ENCODE measurements around the gene SRC. TPM values are rescaled to one million over a fixed set of nuclear protein-coding genes. Genes with fewer than 3 reads are reported as not detected.

SRC gene
- total RNA-seq, 1 donor from 2014 or later, result 25.1 TPM

DNA sequence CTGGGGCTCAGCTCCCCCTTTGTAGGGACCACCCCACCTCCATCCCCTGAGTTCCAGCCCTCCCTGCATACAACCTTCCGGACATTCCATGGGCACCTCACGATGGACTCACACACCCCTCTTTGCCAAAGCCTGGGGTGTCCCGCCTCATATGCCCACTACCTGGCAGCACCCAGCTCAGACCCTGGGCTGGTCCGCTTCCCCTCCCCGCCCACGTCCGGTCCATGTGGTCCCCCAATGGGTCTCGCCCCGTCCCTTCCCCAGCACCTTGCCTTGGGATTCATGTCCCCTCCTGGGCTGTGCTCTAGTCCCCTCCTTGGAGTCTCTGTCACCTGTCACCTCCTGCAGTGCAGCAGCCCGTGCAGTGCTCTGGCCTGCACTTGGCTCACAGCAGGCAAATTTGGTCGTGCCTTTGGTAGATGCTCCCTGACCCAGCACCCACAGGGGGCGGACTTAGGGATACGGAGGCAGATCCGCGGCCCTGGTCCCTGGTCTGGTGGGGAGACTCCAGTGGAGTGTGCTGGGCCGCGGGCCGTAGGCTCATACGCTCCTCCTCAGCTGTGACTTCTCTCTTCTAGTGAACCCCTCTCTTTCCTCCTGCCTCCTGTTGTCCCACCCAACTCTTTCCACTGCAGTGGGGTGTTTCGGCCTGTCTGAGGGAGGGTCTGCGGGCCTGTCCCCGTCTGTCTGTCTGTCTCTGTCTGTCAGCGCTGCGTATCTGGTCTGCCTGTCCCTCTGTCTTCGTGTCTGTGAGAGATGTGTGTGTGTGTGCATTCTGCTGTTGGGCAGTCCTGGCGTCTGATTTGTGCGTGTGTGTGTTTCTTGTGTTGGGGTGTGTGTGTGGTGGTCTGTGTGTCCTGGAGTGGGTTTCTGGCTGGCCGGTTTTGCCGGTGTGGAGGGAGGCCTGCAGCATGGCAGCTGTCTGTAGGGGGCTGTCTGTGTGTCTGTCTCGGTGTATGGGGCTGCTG is 69.5 kb downstream of the SRC start:
- no peak for TF ChIP-seq CTCF (IDR thresholded peaks at IDR 0.05)
- Mint-ChIP-seq H3K27ac (ENCODE audit: unreplicated experiment) (no peak overlapping the region), H3K36me3 (ENCODE audit: low read depth) (no peaks in the 10 kb centered on the region), H3K4me1 (ENCODE audit: low read depth) (no peaks in the 10 kb centered on the region), H3K9me3 (ENCODE audit: low read depth) (no peaks in the 10 kb centered on the region), H3K4me3 (ENCODE audit: unreplicated experiment) (no peak overlapping the region), H3K27me3 (ENCODE audit: low read depth) (peaks cover 22% of the 10 kb centered on the region)
- DNase-seq (ENCODE audit: low spot score), result peak; percentile 90

DNA sequence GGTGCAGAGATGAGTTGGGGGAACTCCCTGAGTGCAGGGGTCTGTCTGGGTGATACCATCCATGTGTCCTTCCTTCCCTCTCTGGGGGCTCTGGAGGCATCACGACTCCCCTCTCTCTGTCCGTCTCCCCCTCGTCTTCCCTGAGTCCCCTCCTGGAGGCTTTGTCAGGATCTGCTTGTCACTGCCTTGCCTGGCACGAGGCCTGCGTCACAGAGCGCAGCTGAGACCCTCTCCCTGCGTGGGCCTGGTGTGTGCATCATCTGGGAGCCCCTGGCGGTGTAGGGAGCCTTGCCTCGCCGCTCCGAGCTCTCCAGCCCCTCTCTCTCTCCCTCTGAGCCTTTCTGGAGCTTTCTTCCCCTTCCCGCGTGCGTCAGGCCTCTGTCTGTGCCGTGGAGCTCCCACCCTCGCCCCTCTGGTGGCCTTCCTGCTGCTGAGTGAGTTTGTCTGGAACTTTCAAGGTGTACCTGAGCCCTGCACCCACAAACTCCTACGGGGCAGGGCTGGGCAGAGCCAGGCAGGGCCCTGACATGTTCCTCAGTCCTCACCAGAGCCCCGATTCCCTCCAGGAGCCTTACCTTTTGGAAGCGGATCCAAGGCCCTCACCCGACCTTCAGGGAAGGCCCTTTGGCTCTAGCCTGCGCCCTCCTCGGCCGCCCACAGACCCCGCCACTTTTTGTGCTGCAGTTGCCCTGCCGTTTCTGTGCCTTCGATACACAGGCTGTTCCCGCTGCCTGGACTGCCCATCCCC is 70.3 kb downstream of the SRC start:
- no peak overlapping the region for H3K27ac Mint-ChIP-seq (ENCODE audit: unreplicated experiment)
- H3K27me3 Mint-ChIP-seq (ENCODE audit: low read depth), result peaks cover 28% of the 10 kb centered on the region
- no peaks in the 10 kb centered on the region for H3K4me1 Mint-ChIP-seq (ENCODE audit: low read depth)
- H3K36me3 Mint-ChIP-seq (ENCODE audit: low read depth), result peaks cover 2% of the 10 kb centered on the region
- no peaks in the 10 kb centered on the region for H3K9me3 Mint-ChIP-seq (ENCODE audit: low read depth)
- no peak overlapping the region for H3K4me3 Mint-ChIP-seq (ENCODE audit: unreplicated experiment)
- no peak for DNase-seq (ENCODE audit: low spot score)
- TF ChIP-seq CTCF (IDR thresholded peaks at IDR 0.05), result no peak

- Mint-ChIP-seq H3K27ac (ENCODE audit: unreplicated experiment) (no peak overlapping the region), H3K4me1 (ENCODE audit: low read depth) (peaks cover 6% of the 10 kb centered on the region), H3K27me3 (ENCODE audit: low read depth) (peaks cover 32% of the 10 kb centered on the region), H3K9me3 (ENCODE audit: low read depth) (no peaks in the 10 kb centered on the region), H3K4me3 (ENCODE audit: unreplicated experiment) (no peak overlapping the region), H3K36me3 (ENCODE audit: low read depth) (peaks cover 2% of the 10 kb centered on the region)
- DNase-seq (ENCODE audit: low spot score), result no peak
- TF ChIP-seq CTCF (IDR thresholded peaks at IDR 0.05), result no peak
Observed at GRCh38 chr20:37416848-37417616, 71.1 kb downstream of the SRC start.

DNA sequence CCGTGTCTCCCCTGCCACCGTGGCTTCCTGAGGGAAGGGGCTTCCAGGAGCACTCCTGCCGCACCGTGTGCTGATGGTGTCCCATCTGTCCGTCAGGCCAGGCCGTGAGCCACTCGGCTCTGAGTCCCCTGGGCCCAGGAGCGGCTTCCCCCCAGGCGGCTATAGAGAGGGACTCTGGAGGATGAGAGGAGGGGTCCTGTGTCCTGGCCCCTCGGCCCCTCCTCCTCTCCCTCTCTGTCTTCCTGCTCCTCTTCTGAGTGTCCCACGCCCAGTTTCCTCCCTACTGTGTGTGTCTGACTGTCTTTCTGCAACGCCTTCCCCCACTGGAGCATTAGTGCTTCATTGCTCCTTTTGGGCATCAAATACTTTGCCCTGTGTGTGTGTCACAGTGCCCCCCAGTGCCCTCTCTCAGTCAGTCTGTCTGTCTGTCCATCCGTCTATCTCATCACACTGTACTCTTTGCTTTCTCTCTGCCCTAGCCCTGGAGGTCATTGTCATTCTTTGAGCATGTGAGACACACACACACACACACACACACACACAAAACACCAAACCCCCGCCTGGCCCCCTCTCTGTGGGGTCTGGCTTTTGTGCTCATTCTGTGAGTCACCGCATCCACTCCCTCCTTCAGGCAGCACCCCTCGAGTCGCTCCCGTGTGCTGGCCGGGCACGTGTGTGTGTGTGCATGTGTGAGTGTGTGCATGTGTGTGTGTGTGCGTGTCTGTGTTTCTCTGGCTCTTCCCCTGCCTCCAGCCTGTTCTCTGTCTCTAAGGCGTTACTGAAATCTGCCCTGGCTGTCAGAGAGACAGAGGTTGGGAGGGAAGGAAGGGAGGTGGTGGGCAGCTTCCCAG is 71.9 kb downstream of the SRC start:
- DNase-seq (ENCODE audit: low spot score), result no peak
- Mint-ChIP-seq H3K27me3 (ENCODE audit: low read depth) (peaks cover 34% of the 10 kb centered on the region), H3K27ac (ENCODE audit: unreplicated experiment) (no peak overlapping the region), H3K9me3 (ENCODE audit: low read depth) (no peaks in the 10 kb centered on the region), H3K4me1 (ENCODE audit: low read depth) (peaks cover 10% of the 10 kb centered on the region), H3K4me3 (ENCODE audit: unreplicated experiment) (no peak overlapping the region), H3K36me3 (ENCODE audit: low read depth) (peaks cover 2% of the 10 kb centered on the region)
- no peak for TF ChIP-seq CTCF (IDR thresholded peaks at IDR 0.05)

Data from chondrocyte (in vitro differentiated cells).